GM23248 (cell line): ENCODE measurements around the gene SHISAL2B. TPM values are rescaled to one million over a fixed set of nuclear protein-coding genes. Genes with fewer than 3 reads are reported as not detected.
"Not testable (repeated sequence)": the region's sequence is repeated elsewhere in the genome, so short reads cannot be mapped to it uniquely, and the experiment has no call there.

Source experiments
- DNase-seq: peaks from one replicate; pipeline ENCODE4 v3.0.0-alpha.2; 2015
- H2AFZ ChIP-seq: fragments of 200-600 bp; sonication (generic); 2 replicates; pipeline ENCODE4 v1.6.1; 2016; ENCODE audit warnings: antibody characterized with exemption
- H3F3A ChIP-seq: fragments of 200-600 bp; sonication (generic); 2 replicates; pipeline ENCODE4 v1.6.1; 2016; ENCODE audit warnings: mild to moderate bottlenecking, antibody characterized with exemption, mixed run types; ENCODE audit not compliant: insufficient read depth
- H3K27ac ChIP-seq: fragments of 200-600 bp; sonication (generic); 2 replicates; pipeline ENCODE4 v1.5.1; 2016; ENCODE audit warnings: mild to moderate bottlenecking
- H3K27me3 ChIP-seq: fragments of 200-600 bp; sonication (generic); replicated peaks from 2 replicates; pipeline ENCODE4 v1.6.1; 2016; ENCODE audit warnings: mild to moderate bottlenecking; ENCODE audit not compliant: insufficient read depth
- H3K36me3 ChIP-seq: fragments of 200-600 bp; sonication (generic); 2 replicates; pipeline ENCODE4 v1.6.1; 2016; ENCODE audit warnings: low read depth, mild to moderate bottlenecking
- H3K4me1 ChIP-seq: fragments of 200-600 bp; sonication (generic); 2 replicates; pipeline ENCODE4 v1.6.1; 2016; ENCODE audit warnings: mild to moderate bottlenecking; ENCODE audit not compliant: insufficient read depth
- H3K4me2 ChIP-seq: fragments of 200-600 bp; sonication (generic); one replicate; pipeline ENCODE4 v1.6.1; 2016; ENCODE audit warnings: mild to moderate bottlenecking; ENCODE audit not compliant: unreplicated experiment
- H3K4me3 ChIP-seq: fragments of 200-600 bp; sonication (generic); 2 replicates; pipeline ENCODE4 v1.5.1; 2016; ENCODE audit warnings: mild to moderate bottlenecking
- H3K79me2 ChIP-seq: fragments of 200-600 bp; sonication (generic); 2 replicates; pipeline ENCODE4 v1.6.1; 2016; ENCODE audit warnings: mild to moderate bottlenecking; ENCODE audit not compliant: insufficient read depth
- H3K9ac ChIP-seq: fragments of 200-600 bp; sonication (generic); 2 replicates; pipeline ENCODE4 v1.6.1; 2016; ENCODE audit warnings: mild to moderate bottlenecking
- H3K9me2 ChIP-seq: fragments of 200-600 bp; sonication (generic); 2 replicates; pipeline ENCODE4 v1.6.1; 2016; ENCODE audit warnings: mixed run types, mild to moderate bottlenecking, moderate library complexity; ENCODE audit not compliant: insufficient read depth
- H3K9me3 ChIP-seq: fragments of 200-600 bp; sonication (generic); one replicate; pipeline ENCODE4 v1.6.1; 2017; ENCODE audit warnings: low read depth
- H4K20me1 ChIP-seq: fragments of 200-600 bp; sonication (generic); 2 replicates; pipeline ENCODE4 v1.6.0; 2016; ENCODE audit not compliant: insufficient read depth
- EZH2 ChIP-seq: fragments of 200-600 bp; sonication (generic); IDR thresholded peaks from 2 replicates; pipeline ENCODE4 v1.6.1; 2018; ENCODE audit warnings: antibody characterized with exemption, mild to moderate bottlenecking; ENCODE audit not compliant: insufficient read depth, poor library complexity, severe bottlenecking
- EZH2phosphoT487 ChIP-seq: fragments of 200-600 bp; sonication (generic); IDR thresholded peaks from 2 replicates; pipeline ENCODE4 v1.6.1; 2018; ENCODE audit warnings: antibody characterized with exemption, moderate library complexity, mild to moderate bottlenecking, low read depth; ENCODE audit not compliant: insufficient read depth
- WGBS, 2 experiments: methylation state at CpG; one replicate each; pipeline ENCODE4 v1.1.6; 2015 to 2017; ENCODE audit warnings: low lambda C conversion rate in 2 of 2, low coverage in 1 of 2; ENCODE audit errors: missing lambda C conversion rate in 2 of 2; 5-methylcytosine and 5-hydroxymethylcytosine counted together
- in situ Hi-C: fragments of 300-500 bp; cut with MboI; formaldehyde crosslinking; loops from 2 replicates; pipeline ENCODE4 v1.15.0; 2020
- polyA plus RNA-seq: library from polyadenylated mRNA; unstranded; fragments of >200 nt; fragmentation: Nextera tagmentation; extraction: Ambion mirVana; gene quantifications from 2 replicates; pipeline ENCODE4 v1.2.1, GENCODE V29; 2016
- total RNA-seq: library from RNA; depleted of rRNA; stranded (reverse); fragments of >200 nt; shearing (Covaris generic); gene quantifications from 2 replicates; pipeline ENCODE4 v1.2.3, GENCODE V29; 2014

SHISAL2B gene
- total and polyA plus RNA-seq, 2 experiments from 2014 or later = not detected

- Histone ChIP-seq H3K4me3 (no peak overlapping the region), H3K9me2 (no peaks in the 10 kb centered on the region; the same call in 1 of the 2 replicates), H3K9me3 (no peaks in the 10 kb centered on the region), H3K79me2 (no peaks in the 10 kb centered on the region), H3K36me3 (no peaks in the 10 kb centered on the region), H2AFZ (no peak overlapping the region), H3K4me1 (no peaks in the 10 kb centered on the region), H3K27me3 (no peaks in the 10 kb centered on the region), H3K4me2 (no peak overlapping the region), H3K27ac (no peak overlapping the region), H4K20me1 (no peaks in the 10 kb centered on the region), H3K9ac (no peak overlapping the region), H3F3A (no peaks in the 10 kb centered on the region)
- no peak for TF ChIP-seq EZH2phosphoT487
- no peak for TF ChIP-seq EZH2
- in situ Hi-C loops = no loop called here
- peak; percentile 15 for DNase-seq
- 65 to 77% methylated on average over 3 of the region's 3 CpGs for WGBS, 2 experiments
Measured at GRCh38 chr5:64653766-64654560, 36.3 kb upstream of the SHISAL2B start.

GRCh38 chr5:64654561-64654938 lies 35.8 kb upstream of the SHISAL2B start:
- Histone ChIP-seq H2AFZ (no peak overlapping the region), H3K36me3 (no peaks in the 10 kb centered on the region), H3K9ac (no peak overlapping the region), H3K4me1 (no peaks in the 10 kb centered on the region), H3K79me2 (no peaks in the 10 kb centered on the region), H3K4me2 (no peak overlapping the region), H3K27me3 (no peaks in the 10 kb centered on the region), H3K9me2 (no peaks in the 10 kb centered on the region; the same call in 1 of the 2 replicates), H3K4me3 (no peak overlapping the region), H3K27ac (no peak overlapping the region), H4K20me1 (no peaks in the 10 kb centered on the region), H3F3A (no peaks in the 10 kb centered on the region), H3K9me3 (no peaks in the 10 kb centered on the region)
- WGBS, 2 experiments = 85 to 92% methylated on average over 2 of the region's 2 CpGs
- DNase-seq = no peak
- in situ Hi-C loops = no loop called here
- no peak for TF ChIP-seq EZH2

- 62 to 71% methylated on average over 1 of the region's 1 CpG for WGBS, 2 experiments
- no peaks in the 10 kb centered on the region for H3K79me2 ChIP-seq
- no peaks in the 10 kb centered on the region for H3K9me3 ChIP-seq
- no peaks in the 10 kb centered on the region; the same call in 1 of the 2 replicates for H3K9me2 ChIP-seq
- H3K36me3 ChIP-seq = no peaks in the 10 kb centered on the region
- H4K20me1 ChIP-seq = no peaks in the 10 kb centered on the region
- in situ Hi-C loops = no loop called here
- H3K4me1 ChIP-seq = no peaks in the 10 kb centered on the region
- H3K27ac ChIP-seq = no peak overlapping the region
- TF ChIP-seq EZH2phosphoT487 (no peak), EZH2 (no peak)
- H3K4me3 ChIP-seq = no peak overlapping the region
- DNase-seq = no peak
- 0 out of 2 replicates have a peak, but pooled peaks cover under 1% of the 10 kb centered on the region for H3K27me3 ChIP-seq
- no peak overlapping the region for H3K9ac ChIP-seq
- H3F3A ChIP-seq = no peaks in the 10 kb centered on the region
- H2AFZ ChIP-seq = no peak overlapping the region
- no peak overlapping the region for H3K4me2 ChIP-seq
Measured at GRCh38 chr5:64655596-64655995, 34.7 kb upstream of the SHISAL2B start.

GRCh38 chr5:64659289-64659688 lies 31.0 kb upstream of the SHISAL2B start:
- no peak overlapping the region for H3K9ac ChIP-seq
- peak overlapping the region; percentile 34 for H3K4me2 ChIP-seq
- DNase-seq = peak; percentile 36
- 40 to 47% methylated on average over 3 of the region's 3 CpGs for WGBS, 2 experiments
- in situ Hi-C loops = no loop called here
- H3K79me2 ChIP-seq = no peaks in the 10 kb centered on the region
- 0 out of 2 replicates have a peak overlapping the region, but pooled peaks have one; percentile 11 for H3K4me3 ChIP-seq
- no peaks in the 10 kb centered on the region; the same call in 1 of the 2 replicates for H3K9me2 ChIP-seq
- TF ChIP-seq EZH2 = no peak
- no peak for TF ChIP-seq EZH2phosphoT487
- H3K27ac ChIP-seq = no peak overlapping the region
- no peaks in the 10 kb centered on the region for H3K9me3 ChIP-seq
- H3K4me1 ChIP-seq = peaks cover 7% of the 10 kb centered on the region; the same call in 1 of the 2 replicates
- H3K27me3 ChIP-seq = 0 out of 2 replicates have a peak, but pooled peaks cover 7% of the 10 kb centered on the region
- no peaks in the 10 kb centered on the region for H4K20me1 ChIP-seq
- H3K36me3 ChIP-seq = no peaks in the 10 kb centered on the region
- H3F3A ChIP-seq = no peaks in the 10 kb centered on the region
- H2AFZ ChIP-seq = no peak overlapping the region

- H3K9me2 ChIP-seq, H3F3A ChIP-seq, H3K27ac ChIP-seq, H3K27me3 ChIP-seq, H3K9ac ChIP-seq, in situ Hi-C loops, H3K4me1 ChIP-seq, H3K79me2 ChIP-seq, H4K20me1 ChIP-seq, H2AFZ ChIP-seq, H3K9me3 ChIP-seq, H3K4me3 ChIP-seq, H3K36me3 ChIP-seq, H3K4me2 ChIP-seq: not testable (repeated sequence)
- WGBS, 2 experiments = 24 to 33% methylated on average over 6 of the region's 6 CpGs
- DNase-seq = peak; percentile 53
Measured at GRCh38 chr5:64663181-64663580, 27.1 kb upstream of the SHISAL2B start.
